ENCODE data around the gene NUP85.

GRCh38 chr17:75285123-75285522 is 79.6 kb downstream of the NUP85 start:
- TF ChIP-seq CTCF (IDR thresholded peaks at IDR 0.05; ENCODE audit: low read length) (no peak), EZH2 (IDR thresholded peaks at IDR 0.05; ENCODE audit: borderline replicate concordance, low read length) (no peak)

All from OCI-LY1 (cell line).